Measurements from ENCODE around the gene LMNA. TPM values are rescaled to one million over a fixed set of nuclear protein-coding genes. Genes with fewer than 3 reads are reported as not detected.
A peak's percentile ranks its signal among the peaks of the same experiment; 100 is the strongest.

Gene LMNA
- total and polyA plus RNA-seq, 4 donors, result 60.4 to 160 (median 97.2) TPM

DNA sequence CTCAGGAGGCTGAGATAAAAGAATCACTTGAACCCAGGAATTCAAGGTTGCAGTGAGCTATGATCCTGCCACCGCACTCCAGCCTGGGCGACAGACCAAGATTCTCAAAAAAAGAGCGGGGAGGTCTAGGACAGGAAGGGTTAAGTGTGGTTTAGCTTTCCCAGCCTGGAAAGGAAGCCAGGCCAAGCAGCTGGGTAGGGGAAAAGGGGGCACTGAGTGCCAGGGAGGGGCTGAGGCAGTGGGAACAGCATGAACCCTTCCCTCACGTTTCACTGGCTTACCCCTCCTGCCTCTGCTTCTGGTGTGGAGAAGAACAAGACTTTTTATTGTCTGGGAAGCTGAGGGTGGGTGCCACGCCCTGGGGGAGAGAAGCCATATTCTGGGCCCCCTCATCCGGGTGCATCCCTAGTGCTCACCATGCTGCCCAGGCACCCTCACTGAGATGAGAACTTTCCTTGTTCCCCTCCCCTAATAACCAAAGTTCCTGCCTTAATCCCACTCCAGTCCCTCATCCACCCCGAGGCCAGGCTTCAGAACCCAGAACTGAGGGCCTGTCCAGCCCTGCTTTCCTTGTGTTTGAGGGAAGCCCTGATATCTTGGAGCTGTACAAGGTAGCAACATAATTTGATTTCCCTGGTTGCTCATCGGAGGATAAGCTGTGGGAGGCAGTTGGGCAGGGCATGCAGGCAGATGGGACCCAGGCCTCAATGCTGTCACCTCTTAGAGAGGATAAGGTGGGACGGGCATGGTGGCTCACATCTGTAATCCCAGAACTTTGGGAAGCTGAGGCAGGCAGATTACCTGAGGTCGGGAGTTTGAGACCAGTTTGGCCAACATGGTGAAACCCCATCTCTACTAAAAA lies 2.0 kb upstream of the LMNA start:
- Histone ChIP-seq H3K27me3 (ENCODE audit: control insufficient read depth in 4 of 4, insufficient read depth in 4 of 4, low read length in 3 of 4) (no peaks in the 10 kb centered on the region), H3K9ac (ENCODE audit: low read depth in 1 of 2, low read length in 2 of 2) (no peak overlapping the region), H3K36me3 (ENCODE audit: control insufficient read depth in 4 of 4, insufficient read depth in 3 of 4, low read depth in 1 of 4, low read length in 3 of 4) (no peaks in the 10 kb centered on the region), H3K4me3 (ENCODE audit: low read depth in 1 of 3, low read length in 3 of 3) (no peak overlapping the region), H3K9me3 (ENCODE audit: control insufficient read depth in 4 of 4, low read length in 3 of 4) (no peaks in the 10 kb centered on the region), H3K27ac (ENCODE audit: low read depth in 1 of 2, low read length in 2 of 2) (no peak overlapping the region), H3K4me1 (ENCODE audit: control insufficient read depth in 4 of 4, insufficient read depth in 4 of 4, low read length in 3 of 4) (peaks cover 1 to 17% (median 11%) of the 10 kb centered on the region in 4 donors)
- WGBS, result 85% methylated on average over 10 of the region's 10 CpGs
- DNase-seq (ENCODE audit: low spot score), result no peak
- TF ChIP-seq EGR1 (IDR thresholded peaks at IDR 0.05; ENCODE audit: low read depth in 2 of 2), result no peak

DNA sequence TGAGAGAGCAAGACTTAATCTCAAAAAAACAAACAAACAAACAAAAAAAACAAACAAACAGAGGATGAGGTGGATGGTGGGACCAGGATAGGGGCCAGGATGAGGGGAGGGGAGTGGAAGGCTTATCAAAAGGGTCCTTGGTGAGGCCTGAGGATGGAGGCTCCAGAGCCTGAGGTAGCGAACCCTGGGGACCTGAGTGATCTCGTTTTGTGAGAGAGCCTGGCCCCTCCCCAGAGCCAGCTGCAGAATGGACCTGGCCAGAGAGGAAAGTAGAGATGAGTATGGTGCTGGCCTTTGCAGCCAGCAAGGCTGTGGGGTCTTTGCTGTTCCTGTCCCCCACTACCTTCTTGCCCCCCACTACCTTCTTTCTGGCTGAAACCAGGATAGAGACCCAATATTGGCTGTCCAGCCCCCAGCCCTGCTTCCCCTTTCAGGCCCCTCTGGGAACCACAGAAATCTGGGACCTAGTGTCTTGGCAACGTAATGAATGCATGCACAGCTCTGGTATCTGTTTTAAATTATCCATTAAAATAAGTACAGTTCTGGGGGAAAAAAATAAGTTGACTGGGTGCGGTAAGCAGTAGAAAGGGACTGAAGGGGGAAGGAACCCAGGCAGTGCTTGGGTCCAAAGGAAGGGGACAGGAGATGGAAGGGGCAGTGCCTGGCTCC lies 1.1 kb upstream of the LMNA start:
- H3K4me1 ChIP-seq (ENCODE audit: control insufficient read depth in 4 of 4, insufficient read depth in 4 of 4, low read length in 3 of 4), result peaks cover 6 to 26% (median 15%) of the 10 kb centered on the region in 4 donors
- peak overlapping the region; percentile 82 to 91 for H3K27ac ChIP-seq (ENCODE audit: low read depth in 1 of 2, low read length in 2 of 2)
- no peak overlapping the region for H3K4me3 ChIP-seq (ENCODE audit: low read depth in 1 of 3, low read length in 3 of 3)
- peak overlapping the region in 1 of 2 donors; percentile 19 for H3K9ac ChIP-seq (ENCODE audit: low read depth in 1 of 2, low read length in 2 of 2)
- H3K36me3 ChIP-seq (ENCODE audit: control insufficient read depth in 4 of 4, insufficient read depth in 3 of 4, low read depth in 1 of 4, low read length in 3 of 4), result no peaks in the 10 kb centered on the region
- H3K27me3 ChIP-seq (ENCODE audit: control insufficient read depth in 4 of 4, insufficient read depth in 4 of 4, low read length in 3 of 4), result no peaks in the 10 kb centered on the region
- DNase-seq (ENCODE audit: low spot score), result no peak
- TF ChIP-seq, protein P1, sequence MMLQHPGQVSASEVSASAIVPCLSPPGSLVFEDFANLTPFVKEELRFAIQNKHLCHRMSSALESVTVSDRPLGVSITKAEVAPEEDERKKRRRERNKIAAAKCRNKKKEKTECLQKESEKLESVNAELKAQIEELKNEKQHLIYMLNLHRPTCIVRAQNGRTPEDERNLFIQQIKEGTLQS (IDR thresholded peaks at IDR 0.05), result no peak
- no peak for TF ChIP-seq RXRA (IDR thresholded peaks at IDR 0.05)
- TF ChIP-seq HNF4G (IDR thresholded peaks at IDR 0.05), result no peak
- no peak for TF ChIP-seq HNF4A (conservative IDR thresholded peaks at IDR 0.05)
- no peak for TF ChIP-seq TAF1 (conservative IDR thresholded peaks at IDR 0.05)
- TF ChIP-seq, protein P2, sequence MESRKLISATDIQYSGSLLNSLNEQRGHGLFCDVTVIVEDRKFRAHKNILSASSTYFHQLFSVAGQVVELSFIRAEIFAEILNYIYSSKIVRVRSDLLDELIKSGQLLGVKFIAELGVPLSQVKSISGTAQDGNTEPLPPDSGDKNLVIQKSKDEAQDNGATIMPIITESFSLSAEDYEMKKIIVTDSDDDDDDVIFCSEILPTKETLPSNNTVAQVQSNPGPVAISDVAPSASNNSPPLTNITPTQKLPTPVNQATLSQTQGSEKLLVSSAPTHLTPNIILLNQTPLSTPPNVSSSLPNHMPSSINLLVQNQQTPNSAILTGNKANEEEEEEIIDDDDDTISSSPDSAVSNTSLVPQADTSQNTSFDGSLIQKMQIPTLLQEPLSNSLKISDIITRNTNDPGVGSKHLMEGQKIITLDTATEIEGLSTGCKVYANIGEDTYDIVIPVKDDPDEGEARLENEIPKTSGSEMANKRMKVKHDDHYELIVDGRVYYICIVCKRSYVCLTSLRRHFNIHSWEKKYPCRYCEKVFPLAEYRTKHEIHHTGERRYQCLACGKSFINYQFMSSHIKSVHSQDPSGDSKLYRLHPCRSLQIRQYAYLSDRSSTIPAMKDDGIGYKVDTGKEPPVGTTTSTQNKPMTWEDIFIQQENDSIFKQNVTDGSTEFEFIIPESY (IDR thresholded peaks at IDR 0.05), result no peak
- no peak for TF ChIP-seq NR2F2 (IDR thresholded peaks at IDR 0.05)
- 72% methylated on average over 4 of the region's 4 CpGs for WGBS
- H3K9me3 ChIP-seq (ENCODE audit: control insufficient read depth in 4 of 4, low read length in 3 of 4), result no peaks in the 10 kb centered on the region

DNA sequence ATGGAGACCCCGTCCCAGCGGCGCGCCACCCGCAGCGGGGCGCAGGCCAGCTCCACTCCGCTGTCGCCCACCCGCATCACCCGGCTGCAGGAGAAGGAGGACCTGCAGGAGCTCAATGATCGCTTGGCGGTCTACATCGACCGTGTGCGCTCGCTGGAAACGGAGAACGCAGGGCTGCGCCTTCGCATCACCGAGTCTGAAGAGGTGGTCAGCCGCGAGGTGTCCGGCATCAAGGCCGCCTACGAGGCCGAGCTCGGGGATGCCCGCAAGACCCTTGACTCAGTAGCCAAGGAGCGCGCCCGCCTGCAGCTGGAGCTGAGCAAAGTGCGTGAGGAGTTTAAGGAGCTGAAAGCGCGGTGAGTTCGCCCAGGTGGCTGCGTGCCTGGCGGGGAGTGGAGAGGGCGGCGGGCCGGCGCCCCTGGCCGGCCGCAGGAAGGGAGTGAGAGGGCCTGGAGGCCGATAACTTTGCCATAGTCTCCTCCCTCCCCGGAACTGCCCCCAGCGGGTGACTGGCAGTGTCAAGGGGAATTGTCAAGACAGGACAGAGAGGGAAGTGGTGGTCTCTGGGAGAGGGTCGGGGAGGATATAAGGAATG lies 505 bp downstream of the LMNA start:
- DNase-seq (ENCODE audit: low spot score), result peak; percentile 64
- WGBS, result under 1% methylated on average over 49 of the region's 49 CpGs

More for the DNA sequence above, 505 bp downstream of the LMNA start:
- Histone ChIP-seq H3K9me3 (ENCODE audit: control insufficient read depth in 4 of 4, low read length in 3 of 4) (no peaks in the 10 kb centered on the region), H3K4me3 (ENCODE audit: low read depth in 1 of 3, low read length in 3 of 3) (peak overlapping the region; percentile 65 to 98 (median 69)), H3K27ac (ENCODE audit: low read depth in 1 of 2, low read length in 2 of 2) (peak overlapping the region; percentile 82 to 91), H3K27me3 (ENCODE audit: control insufficient read depth in 4 of 4, insufficient read depth in 4 of 4, low read length in 3 of 4) (no peaks in the 10 kb centered on the region), H3K4me1 (ENCODE audit: control insufficient read depth in 4 of 4, insufficient read depth in 4 of 4, low read length in 3 of 4) (peaks cover 12 to 36% (median 23%) of the 10 kb centered on the region in 4 donors), H3K9ac (ENCODE audit: low read depth in 1 of 2, low read length in 2 of 2) (peak overlapping the region; percentile 91), H3K36me3 (ENCODE audit: control insufficient read depth in 4 of 4, insufficient read depth in 3 of 4, low read depth in 1 of 4, low read length in 3 of 4) (no peaks in the 10 kb centered on the region)
- no peak for TF ChIP-seq JUND (IDR thresholded peaks at IDR 0.05)
- TF ChIP-seq, protein P3, sequence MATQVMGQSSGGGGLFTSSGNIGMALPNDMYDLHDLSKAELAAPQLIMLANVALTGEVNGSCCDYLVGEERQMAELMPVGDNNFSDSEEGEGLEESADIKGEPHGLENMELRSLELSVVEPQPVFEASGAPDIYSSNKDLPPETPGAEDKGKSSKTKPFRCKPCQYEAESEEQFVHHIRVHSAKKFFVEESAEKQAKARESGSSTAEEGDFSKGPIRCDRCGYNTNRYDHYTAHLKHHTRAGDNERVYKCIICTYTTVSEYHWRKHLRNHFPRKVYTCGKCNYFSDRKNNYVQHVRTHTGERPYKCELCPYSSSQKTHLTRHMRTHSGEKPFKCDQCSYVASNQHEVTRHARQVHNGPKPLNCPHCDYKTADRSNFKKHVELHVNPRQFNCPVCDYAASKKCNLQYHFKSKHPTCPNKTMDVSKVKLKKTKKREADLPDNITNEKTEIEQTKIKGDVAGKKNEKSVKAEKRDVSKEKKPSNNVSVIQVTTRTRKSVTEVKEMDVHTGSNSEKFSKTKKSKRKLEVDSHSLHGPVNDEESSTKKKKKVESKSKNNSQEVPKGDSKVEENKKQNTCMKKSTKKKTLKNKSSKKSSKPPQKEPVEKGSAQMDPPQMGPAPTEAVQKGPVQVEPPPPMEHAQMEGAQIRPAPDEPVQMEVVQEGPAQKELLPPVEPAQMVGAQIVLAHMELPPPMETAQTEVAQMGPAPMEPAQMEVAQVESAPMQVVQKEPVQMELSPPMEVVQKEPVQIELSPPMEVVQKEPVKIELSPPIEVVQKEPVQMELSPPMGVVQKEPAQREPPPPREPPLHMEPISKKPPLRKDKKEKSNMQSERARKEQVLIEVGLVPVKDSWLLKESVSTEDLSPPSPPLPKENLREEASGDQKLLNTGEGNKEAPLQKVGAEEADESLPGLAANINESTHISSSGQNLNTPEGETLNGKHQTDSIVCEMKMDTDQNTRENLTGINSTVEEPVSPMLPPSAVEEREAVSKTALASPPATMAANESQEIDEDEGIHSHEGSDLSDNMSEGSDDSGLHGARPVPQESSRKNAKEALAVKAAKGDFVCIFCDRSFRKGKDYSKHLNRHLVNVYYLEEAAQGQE (IDR thresholded peaks at IDR 0.05), result peak; percentile 9

Data from liver (tissue), 9 donors.